Stomach (tissue), 4 donors: ENCODE data around the gene NLGN1.
"Not testable (repeated sequence)": the region's sequence is repeated elsewhere in the genome, so short reads cannot be mapped to it uniquely, and the experiment has no call there.

Experiments
- CTCF ChIP-seq, 7 experiments: fragments of 450-650 bp in 4 of 7; fragments of 200-600 bp in 3 of 7; sonication (generic) in 3 of 7; IDR thresholded peaks; one replicate each; pipeline ENCODE4 v1.5.1; 2016 to 2019; ENCODE audit warnings: antibody characterized with exemption in 7 of 7, control low read depth in 2 of 7, mild to moderate bottlenecking in 1 of 7
- EP300 ChIP-seq: sonication (generic); formaldehyde crosslinking; IDR thresholded peaks from one replicate; pipeline ENCODE4 v1.6.1; 2017; ENCODE audit warnings: antibody characterized with exemption
- POLR2A ChIP-seq, 4 donors: fragments of 450-650 bp; IDR thresholded peaks; one replicate each; pipeline ENCODE4 v1.6.1; 2016; ENCODE audit warnings: antibody characterized with exemption in 4 of 4, control low read depth in 2 of 4, mild to moderate bottlenecking in 1 of 4, moderate library complexity in 1 of 4

- not testable (repeated sequence) for TF ChIP-seq CTCF (IDR thresholded peaks at IDR 0.05); EP300; POLR2A (IDR thresholded peaks at IDR 0.05)
Observed at GRCh38 chr3:173451561-173451960, 54.0 kb downstream of the NLGN1 start.
